Kidney (tissue), 14 donors: ENCODE measurements around the gene MEGF11. TPM values are rescaled to one million over a fixed set of nuclear protein-coding genes. Genes with fewer than 3 reads are reported as not detected.

ENCODE experiments used
- DNase-seq, 5 donors: peaks; one replicate each; pipeline ENCODE4 v3.0.0-alpha.2; 2013 to 2020
- FAIRE-seq: peaks from 2 replicates; lab custom pipeline; 2012; peaks lifted over from hg19 to GRCh38; lab: Jason Lieb, UNC
- H3K27ac ChIP-seq, 2 donors: one replicate each; pipeline ENCODE4 v1.7.0; 2013; ENCODE audit warnings: low read depth in 2 of 2, low read length in 2 of 2, inconsistent platforms in 1 of 2
- H3K27me3 ChIP-seq: one replicate; pipeline ENCODE4 v1.7.1; 2013; ENCODE audit warnings: low read length, inconsistent platforms; ENCODE audit not compliant: control insufficient read depth, insufficient read depth
- H3K36me3 ChIP-seq, 3 donors: one replicate each; pipeline versions ENCODE4 v1.7.0 to v1.7.1; 2013; ENCODE audit warnings: low read length in 3 of 3, control low read depth in 1 of 3, inconsistent platforms in 1 of 3; ENCODE audit not compliant: insufficient read depth in 3 of 3, control insufficient read depth in 2 of 3
- H3K4me1 ChIP-seq, 3 donors: one replicate each; pipeline versions ENCODE4 v1.7.0 to v1.7.1; 2013; ENCODE audit warnings: low read length in 3 of 3, inconsistent platforms in 1 of 3, low read depth in 1 of 3; ENCODE audit not compliant: control insufficient read depth in 2 of 3, insufficient read depth in 2 of 3
- H3K4me3 ChIP-seq, 3 donors: one replicate each; pipeline versions ENCODE4 v1.7.0 to v1.8.1; 2013; ENCODE audit warnings: low read length in 3 of 3, control low read depth in 1 of 3, inconsistent platforms in 1 of 3
- H3K9ac ChIP-seq, 3 donors: one replicate each; pipeline versions ENCODE4 v1.7.0 to v1.7.1; 2013; ENCODE audit warnings: low read length in 3 of 3, control low read depth in 1 of 3, inconsistent platforms in 1 of 3
- H3K9me3 ChIP-seq, 3 donors: one replicate each; pipeline versions ENCODE4 v1.7.0 to v1.7.1; 2013; ENCODE audit warnings: low read length in 3 of 3, control low read depth in 1 of 3, inconsistent platforms in 1 of 3; ENCODE audit not compliant: control insufficient read depth in 2 of 3, insufficient read depth in 1 of 3
- intact Hi-C: fragments of 100-400 bp; cut with DNase I; formaldehyde crosslinking; loops from one replicate; pipeline ENCODE4 v1.11.1; 2022
- polyA plus RNA-seq: library from polyadenylated mRNA; stranded (reverse); fragments of 350-450 nt; fragmentation: Illumina TruSeq; extraction: RNeasy Lipid Tissue Mini Kit (QIAGEN cat#74804); gene quantifications from one replicate; pipeline ENCODE4 v1.2.3, GENCODE V29; 2014; ENCODE audit warnings: low read depth, low replicate concordance; ENCODE audit not compliant: insufficient read depth
- total RNA-seq: library from RNA; stranded (reverse); fragmentation: NEBNext Ultra II Directional; extraction: Animal tissue kit (Norgen Biotek cat#: 25700); gene quantifications from one replicate; pipeline ENCODE4 v1.2.1, GENCODE V29; 2021
- TF ChIP-seq, protein P1 (sequence below): IDR thresholded peaks from 3 replicates; pipeline ENCODE4 v1.5.1; 2012; ENCODE audit warnings: mild to moderate bottlenecking, moderate library complexity, borderline replicate concordance; ENCODE audit not compliant: insufficient read depth; ENCODE audit errors: extremely low read depth
- donor health status: control.
- donor health status: control.
- donor health status: control.
- donor health status: control.
- donor health status: control.
- donor health status: DM: yes; HTN: yes; CAD: no.
- donor health status: Normal renal cell carcinoma (clear cell type).

Gene MEGF11
- total and polyA plus RNA-seq, 2 donors from 2014 or later, result 10.4 to 41.8 TPM

DNA sequence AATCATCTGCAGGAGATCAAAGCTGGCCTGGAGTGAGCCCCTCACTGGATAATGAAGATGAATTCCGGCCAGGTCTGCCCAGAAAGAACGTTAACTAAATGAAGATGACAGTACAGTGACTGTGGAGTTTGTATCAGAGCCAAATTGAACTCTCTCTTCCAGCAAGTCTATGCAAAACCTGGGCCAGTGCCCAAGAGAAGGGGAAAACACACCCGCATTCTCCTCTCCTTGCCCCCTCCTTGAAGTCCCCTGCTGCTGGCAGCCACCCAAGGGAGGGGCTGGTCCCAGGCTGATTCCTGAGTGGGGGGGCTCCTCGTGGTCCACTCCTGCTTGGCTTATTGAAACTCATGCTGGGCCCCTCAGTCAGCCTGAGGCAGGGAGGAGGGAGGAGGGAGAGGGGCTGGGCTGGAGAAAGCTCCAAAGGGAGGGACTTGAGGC lies 228.5 kb downstream of the MEGF11 start:
- intact Hi-C loops, result no loop called here
- FAIRE-seq (no peak), DNase-seq (peak in 1 of 5 donors; percentile 42)
- H3K4me1 ChIP-seq, result no peaks in the 10 kb centered on the region
- H3K27me3 ChIP-seq, result no peaks in the 10 kb centered on the region
- no peaks in the 10 kb centered on the region for H3K36me3 ChIP-seq
- no peak overlapping the region for H3K4me3 ChIP-seq
- no peaks in the 10 kb centered on the region for H3K9me3 ChIP-seq
- TF ChIP-seq, protein P1, sequence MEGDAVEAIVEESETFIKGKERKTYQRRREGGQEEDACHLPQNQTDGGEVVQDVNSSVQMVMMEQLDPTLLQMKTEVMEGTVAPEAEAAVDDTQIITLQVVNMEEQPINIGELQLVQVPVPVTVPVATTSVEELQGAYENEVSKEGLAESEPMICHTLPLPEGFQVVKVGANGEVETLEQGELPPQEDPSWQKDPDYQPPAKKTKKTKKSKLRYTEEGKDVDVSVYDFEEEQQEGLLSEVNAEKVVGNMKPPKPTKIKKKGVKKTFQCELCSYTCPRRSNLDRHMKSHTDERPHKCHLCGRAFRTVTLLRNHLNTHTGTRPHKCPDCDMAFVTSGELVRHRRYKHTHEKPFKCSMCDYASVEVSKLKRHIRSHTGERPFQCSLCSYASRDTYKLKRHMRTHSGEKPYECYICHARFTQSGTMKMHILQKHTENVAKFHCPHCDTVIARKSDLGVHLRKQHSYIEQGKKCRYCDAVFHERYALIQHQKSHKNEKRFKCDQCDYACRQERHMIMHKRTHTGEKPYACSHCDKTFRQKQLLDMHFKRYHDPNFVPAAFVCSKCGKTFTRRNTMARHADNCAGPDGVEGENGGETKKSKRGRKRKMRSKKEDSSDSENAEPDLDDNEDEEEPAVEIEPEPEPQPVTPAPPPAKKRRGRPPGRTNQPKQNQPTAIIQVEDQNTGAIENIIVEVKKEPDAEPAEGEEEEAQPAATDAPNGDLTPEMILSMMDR, result no peak
- no peak overlapping the region for H3K9ac ChIP-seq
- no peak overlapping the region for H3K27ac ChIP-seq

DNA sequence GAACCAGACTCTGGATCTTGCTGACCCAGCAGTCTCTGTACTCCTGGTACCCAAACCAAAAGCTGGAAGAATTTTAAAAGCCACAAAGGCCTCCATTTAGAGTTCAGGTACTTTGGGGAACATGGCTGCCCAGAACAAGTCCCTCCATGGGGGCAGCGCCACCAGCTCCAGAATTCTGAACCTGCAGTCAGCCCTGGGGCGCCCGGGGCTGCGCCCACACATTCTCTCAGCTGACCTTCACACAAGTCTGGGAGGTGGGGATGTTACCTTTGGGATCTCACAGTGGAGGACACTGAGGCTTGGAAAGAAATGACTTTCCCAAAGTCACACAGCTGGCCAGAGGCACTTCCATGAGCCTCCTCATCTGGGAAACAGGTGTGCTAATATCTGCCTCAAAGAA lies 229.4 kb downstream of the MEGF11 start:
- H3K27me3 ChIP-seq, result no peaks in the 10 kb centered on the region
- H3K4me1 ChIP-seq, result no peaks in the 10 kb centered on the region
- intact Hi-C loops, result no loop called here
- FAIRE-seq (no peak), DNase-seq (no peak)
- H3K27ac ChIP-seq, result no peak overlapping the region
- no peak overlapping the region for H3K4me3 ChIP-seq
- no peaks in the 10 kb centered on the region for H3K9me3 ChIP-seq
- no peak overlapping the region for H3K9ac ChIP-seq
- TF ChIP-seq, protein P1, result no peak
- no peaks in the 10 kb centered on the region for H3K36me3 ChIP-seq

- FAIRE-seq, result no peak
- Histone ChIP-seq H3K9me3 (no peaks in the 10 kb centered on the region), H3K27me3 (no peaks in the 10 kb centered on the region), H3K9ac (no peak overlapping the region), H3K4me1 (no peaks in the 10 kb centered on the region), H3K4me3 (no peak overlapping the region), H3K27ac (no peak overlapping the region), H3K36me3 (no peaks in the 10 kb centered on the region)
- DNase-seq, result no peak
- intact Hi-C loops, result no loop called here
- TF ChIP-seq, protein P1, result no peak
Observed at GRCh38 chr15:66023311-66023972, 230.1 kb downstream of the MEGF11 start.

- Histone ChIP-seq H3K4me1 (no peaks in the 10 kb centered on the region), H3K4me3 (no peak overlapping the region), H3K36me3 (no peaks in the 10 kb centered on the region), H3K9ac (no peak overlapping the region), H3K9me3 (no peaks in the 10 kb centered on the region), H3K27me3 (no peaks in the 10 kb centered on the region), H3K27ac (no peak overlapping the region)
- intact Hi-C loops, result no loop called here
- FAIRE-seq (no peak), DNase-seq (no peak)
- TF ChIP-seq, protein P1, result no peak
Observed at GRCh38 chr15:66022163-66022525, 231.4 kb downstream of the MEGF11 start.
